DMS53 (cell line): ENCODE results near the gene LBP.
A peak's percentile ranks its signal among the peaks of the same experiment; 100 is the strongest.
"Not testable (repeated sequence)": the region's sequence is repeated elsewhere in the genome, so short reads cannot be mapped to it uniquely, and the experiment has no call there.

Experiments
- DNase-seq: peaks from one replicate; lab custom pipeline; 2025; lab: John Stamatoyannopoulos, UW

Gene LBP

GRCh38 chr20:38321959-38322598 lies 24.2 kb upstream of the LBP start:
- peak; percentile 69 for DNase-seq

GRCh38 chr20:38324159-38324558 lies 22.1 kb upstream of the LBP start:
- DNase-seq, result no peak

DNA sequence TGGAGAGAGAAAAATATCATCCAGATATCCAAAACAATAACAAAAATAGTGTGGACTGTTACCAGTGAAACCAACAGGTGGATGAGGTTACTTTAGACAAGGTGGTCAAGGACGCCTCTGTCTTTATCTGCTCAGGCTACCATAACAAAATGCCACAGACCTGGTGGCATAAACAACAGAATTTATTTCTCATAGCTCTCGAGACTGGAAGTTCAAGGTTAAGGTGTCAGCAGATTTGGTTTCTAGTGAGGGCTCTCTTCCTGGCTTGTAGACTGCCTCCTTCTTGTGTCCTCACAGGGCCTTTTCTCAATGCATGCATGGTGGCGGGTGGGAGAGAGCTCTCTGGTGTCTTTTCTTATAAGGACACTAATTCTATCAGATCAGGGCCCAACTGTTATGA lies 21.1 kb upstream of the LBP start:
- no peak for DNase-seq

DNA sequence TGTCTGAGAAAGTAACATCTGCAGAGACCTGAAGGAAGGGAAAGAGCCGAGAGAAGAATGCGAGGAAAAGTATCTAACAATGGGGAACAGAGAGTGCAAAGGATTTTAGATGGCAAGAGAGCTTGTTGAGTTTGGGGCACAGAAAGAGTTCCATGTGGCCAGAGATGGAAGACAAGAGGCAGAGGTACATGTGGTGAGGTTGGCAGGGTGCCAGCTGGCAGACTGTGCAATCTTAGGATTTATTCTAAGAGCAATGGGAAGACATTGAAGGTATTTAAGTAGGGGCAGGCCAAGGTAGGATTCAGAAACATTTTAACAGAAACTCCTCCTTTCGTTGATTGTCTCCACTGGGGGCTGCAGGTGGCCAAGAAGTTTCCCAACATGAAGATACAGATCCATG lies 20.4 kb upstream of the LBP start:
- DNase-seq, result no peak

DNA sequence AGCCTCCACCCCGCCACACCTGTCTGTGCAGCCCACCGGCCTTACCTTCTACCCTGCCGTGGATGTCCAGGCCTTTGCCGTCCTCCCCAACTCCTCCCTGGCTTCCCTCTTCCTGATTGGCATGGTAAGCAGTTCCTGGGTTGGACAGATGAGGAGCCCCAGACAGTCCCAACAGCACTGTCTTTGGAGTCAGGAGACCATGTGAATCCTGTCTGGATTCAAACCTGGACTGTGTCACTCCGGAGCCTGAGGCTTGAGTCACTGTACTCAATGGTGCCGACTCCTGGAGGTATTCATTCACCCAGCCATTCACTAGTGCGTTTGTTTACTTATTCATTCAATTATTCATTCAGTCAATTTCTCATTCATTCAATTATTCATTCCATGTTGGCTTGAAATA lies 20.0 kb upstream of the LBP start:
- DNase-seq, result no peak

- DNase-seq, result no peak
Measured at GRCh38 chr20:38330638-38331037, 15.6 kb upstream of the LBP start.

DNA sequence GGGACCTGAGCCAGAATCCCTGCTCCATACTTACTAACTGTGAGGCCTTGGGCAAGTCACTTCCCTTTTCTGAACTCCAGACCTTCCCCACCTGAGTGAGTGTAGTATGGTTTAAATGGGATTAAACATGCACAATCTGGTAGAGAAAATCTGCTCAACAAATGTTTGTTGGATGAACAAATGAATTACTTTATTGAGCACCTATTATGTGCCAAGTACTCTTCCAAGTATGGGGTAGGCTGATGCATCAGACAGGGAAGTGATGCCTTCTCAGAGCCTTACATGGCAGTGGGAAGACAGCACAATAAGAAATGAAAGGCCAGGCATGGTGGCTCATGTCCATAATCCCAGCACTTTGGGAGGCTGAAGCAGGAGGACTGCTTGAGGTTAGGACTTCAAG lies 15.0 kb upstream of the LBP start:
- no peak for DNase-seq

- DNase-seq, result no peak
Measured at GRCh38 chr20:38331814-38332213, 14.5 kb upstream of the LBP start.

DNA sequence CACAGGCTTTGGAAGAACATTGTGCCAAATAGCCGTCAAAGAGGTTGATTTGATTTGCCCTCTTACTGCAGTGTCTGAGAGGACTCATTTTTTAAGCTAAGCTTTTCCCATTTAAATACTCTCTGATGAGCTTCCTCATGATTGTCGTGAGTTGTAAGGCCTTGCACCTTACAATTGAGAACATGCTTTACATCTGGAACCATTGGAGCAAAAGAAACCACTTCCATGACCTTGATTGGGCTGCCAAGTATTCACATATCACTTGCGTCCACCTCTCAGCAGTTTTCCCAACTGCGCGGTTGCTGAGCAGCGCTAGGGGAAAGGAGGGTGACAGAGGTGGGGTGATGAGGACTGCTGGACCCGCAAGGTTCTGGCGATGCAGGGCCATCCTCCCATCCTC lies 12.3 kb upstream of the LBP start:
- DNase-seq, result no peak

DNA sequence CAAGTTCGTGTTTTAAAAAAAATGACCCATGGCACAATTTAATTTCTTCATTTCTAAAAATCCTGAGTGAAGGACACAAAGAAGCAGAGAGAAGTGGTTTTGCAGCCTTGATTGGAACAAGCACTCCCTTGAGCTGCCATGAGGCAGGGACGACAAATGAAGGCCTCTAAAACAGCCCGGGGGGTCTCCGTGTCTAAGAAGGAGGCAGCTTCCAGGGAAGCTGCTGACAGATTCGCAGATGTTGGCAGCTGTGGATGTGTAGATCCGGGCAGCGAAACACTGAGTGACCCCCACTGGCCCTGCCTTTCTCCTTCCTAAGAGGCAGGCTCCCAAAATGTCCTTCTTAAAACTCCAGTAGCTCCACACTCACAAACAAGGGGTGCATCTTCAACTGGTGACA lies 9.6 kb upstream of the LBP start:
- no peak for DNase-seq

DNA sequence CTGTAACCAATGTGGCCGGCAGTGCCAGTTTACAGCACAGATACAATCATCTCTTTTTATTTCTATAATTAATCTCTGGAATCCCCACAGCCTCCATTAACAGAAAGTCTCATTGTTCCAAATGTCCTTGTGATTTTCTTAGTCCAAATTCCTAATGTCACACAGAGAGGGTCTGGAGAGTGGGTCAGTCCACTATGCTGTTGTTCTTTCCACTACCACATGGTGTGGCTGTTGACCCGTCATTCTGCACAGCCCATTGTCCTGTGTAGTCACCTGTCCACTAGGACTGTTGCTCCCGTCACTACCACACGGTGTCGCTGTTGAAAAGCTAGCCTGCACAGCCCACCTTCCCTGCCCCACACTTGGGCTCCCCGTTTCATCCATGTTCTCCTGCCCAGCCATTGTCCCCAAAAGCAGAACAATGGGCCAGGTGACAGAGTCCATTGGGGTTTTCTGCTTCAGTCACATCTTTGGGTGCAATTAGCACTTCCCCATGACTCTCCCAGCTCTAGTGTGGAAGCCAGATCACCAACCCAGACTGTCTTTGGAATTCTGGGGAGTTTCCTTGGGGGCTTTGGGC lies 8.6 kb upstream of the LBP start:
- peak; percentile 86 for DNase-seq

DNA sequence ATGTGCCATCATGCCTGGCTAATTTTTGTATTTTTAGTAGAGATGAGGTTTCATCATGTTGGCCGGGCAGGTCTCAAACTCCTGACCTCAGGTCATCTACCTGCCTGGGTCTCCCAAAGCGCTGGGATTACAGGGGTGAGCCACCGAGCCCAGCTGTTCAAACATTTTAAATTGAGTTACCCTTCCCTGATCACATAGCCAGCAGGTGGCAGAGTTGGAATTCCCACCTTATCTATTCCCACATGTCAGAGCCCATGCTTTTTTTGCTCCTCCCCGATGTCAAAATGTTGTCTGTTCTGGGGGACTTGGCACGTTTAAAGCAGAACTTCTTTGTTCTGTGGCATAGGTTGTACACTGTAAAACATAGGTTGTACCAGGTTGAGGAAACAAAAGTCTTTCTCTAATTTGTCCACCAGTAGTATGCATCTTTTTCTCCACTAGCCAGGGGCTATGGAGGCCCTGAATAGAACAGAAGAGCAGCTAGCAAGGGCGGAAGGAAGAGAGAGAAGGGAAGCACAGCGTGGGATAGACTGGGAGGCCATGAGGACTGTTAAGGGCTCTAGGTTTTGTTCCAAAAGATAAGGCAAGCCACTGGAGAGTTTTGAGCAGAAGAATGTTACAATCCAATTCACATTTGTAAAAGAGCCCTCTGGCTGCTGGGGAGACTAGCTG lies 7.3 kb upstream of the LBP start:
- DNase-seq, result peak; percentile 35

- not testable (repeated sequence) for DNase-seq
Measured at GRCh38 chr20:38339521-38339896, 6.8 kb upstream of the LBP start.

DNA sequence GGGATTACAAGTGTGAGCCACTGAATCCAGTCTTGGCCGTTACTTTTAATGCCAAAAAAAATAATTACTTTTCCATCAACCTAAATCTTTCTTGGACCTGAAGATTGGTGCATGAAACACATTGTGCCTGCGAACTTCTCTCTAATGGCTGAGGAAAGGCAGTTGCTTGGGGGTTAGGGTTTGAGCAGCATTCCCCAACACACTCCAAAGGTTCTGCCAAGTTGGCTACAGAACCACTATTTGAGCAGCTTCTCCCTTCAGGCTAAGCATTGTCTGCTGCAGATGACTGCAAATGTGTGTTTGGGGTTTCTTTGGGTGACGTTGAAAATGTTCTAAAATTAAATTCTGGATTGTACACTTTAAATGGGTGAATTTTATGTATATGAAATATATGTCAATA lies 6.3 kb upstream of the LBP start:
- DNase-seq, result no peak

GRCh38 chr20:38340693-38341092 lies 5.6 kb upstream of the LBP start:
- DNase-seq, result no peak

DNA sequence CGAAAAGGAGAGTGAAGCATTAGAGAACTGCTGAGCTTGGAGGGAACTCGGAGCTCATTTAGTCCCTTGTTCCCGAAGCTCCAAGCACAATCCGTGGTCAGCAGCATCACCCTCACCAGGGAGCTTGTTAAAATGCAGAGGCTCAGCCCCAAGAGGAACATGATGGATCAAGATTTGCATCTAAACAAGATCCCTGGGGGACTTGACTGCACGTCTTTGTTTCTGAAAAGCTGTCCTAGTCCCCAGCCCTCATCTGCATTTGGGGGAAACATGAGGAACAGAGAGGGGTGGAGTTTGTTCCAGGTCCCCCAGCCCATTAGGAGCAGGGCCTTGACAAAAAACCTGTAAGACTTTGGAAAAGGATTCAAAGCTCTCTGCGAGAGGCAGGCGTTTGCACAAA lies 4.1 kb upstream of the LBP start:
- no peak for DNase-seq

DNA sequence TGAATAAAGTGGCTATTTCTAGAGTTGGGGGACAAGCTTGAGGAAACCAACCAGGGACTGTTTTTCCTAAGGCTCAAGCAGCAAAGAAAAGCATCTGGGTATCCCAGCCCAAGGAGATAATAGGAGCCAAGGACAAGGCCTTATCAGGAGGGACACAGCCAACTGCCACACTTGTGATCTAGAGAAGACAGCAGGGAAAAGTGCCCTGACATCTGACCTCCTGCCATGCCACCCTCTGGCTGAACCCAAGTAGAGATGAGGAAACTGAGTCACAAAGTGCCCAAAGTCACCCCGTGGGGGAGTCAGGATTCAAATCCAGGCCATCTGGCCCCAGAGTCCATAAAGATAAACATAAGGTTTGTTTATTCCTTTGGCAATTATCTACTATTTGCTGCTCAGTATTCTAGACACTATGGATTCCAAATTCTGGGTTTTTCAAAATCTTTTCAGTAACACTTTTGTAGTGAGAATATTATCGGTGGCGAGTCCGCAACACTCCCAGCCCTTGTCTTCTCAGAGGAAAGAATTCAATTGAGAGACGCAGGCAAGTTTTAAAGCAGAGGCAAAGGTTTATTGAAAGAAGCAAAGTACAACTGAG lies 3.5 kb upstream of the LBP start:
- no peak for DNase-seq

- DNase-seq, result peak; percentile 52
Measured at GRCh38 chr20:38343311-38344106, 2.8 kb upstream of the LBP start.

GRCh38 chr20:38344107-38344701 lies 2.1 kb upstream of the LBP start:
- DNase-seq, result no peak

DNA sequence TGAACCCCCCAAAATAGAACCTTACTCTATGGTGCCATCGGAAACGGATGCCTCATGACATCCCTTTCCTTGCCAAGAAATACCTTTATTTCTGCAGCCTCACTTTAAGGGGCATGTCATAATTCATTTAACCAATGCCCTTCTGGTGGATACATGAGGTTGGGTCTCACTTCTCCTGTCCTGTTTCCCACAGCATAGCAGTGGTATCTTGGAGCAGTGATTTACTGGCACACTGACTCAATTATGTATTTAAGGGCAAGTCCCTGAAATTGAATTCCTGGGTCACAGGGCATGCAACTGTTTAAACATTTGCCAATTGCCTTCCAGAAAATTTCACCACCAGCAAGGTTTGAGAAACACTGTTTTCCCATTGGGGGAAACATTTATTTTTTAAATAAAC lies 639 bp upstream of the LBP start:
- DNase-seq, result no peak

DNA sequence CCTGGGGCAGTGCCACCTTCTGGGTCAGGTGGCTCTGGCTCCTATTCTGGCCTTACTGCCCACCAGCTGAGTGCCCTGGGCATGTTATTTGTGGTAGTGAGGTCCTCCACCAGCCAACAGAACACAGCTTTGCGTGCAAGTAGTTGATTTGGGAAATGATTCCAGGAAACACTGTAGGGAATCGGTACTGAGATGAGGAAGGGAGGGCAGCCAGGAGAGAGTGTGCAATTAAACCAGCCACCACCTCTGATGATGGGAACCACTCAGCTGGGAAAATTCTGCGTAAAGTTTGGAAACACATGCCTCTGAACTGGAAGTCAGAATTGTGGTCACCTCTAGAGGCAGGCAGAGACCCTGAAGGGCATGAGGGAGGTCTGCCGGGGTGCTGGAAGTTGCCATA lies 459 bp downstream of the LBP start:
- DNase-seq, result no peak

DNA sequence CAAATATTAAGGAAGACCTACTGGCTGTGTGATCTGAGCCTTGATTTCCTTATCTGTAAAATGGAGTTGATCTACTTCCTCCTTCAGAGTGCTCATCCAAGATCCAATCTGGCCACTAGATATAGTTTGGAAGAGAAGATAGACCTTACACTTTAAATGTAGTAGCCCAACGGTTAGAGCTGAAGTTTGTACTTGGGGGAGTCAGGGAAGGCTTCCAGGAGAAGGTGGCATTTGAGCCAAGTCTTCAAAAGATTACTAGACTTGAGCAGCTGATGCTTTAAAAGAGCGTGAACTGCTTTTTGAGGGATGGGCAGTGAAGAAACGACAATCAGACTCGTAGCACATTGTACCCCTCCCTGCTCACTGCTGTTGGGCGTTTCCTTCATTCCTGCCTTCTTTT lies 3.6 kb downstream of the LBP start:
- DNase-seq, result no peak
